NCI-H146 (cell line): ENCODE results near the gene GDF2.
A peak's percentile ranks its signal among the peaks of the same experiment; 100 is the strongest.

ENCODE experiments used
- DNase-seq: peaks from one replicate; lab custom pipeline; 2025; lab: John Stamatoyannopoulos, UW

The GDF2 gene

GRCh38 chr10:47294057-47294456, 28.2 kb upstream of the GDF2 start:
- no peak for DNase-seq

DNA sequence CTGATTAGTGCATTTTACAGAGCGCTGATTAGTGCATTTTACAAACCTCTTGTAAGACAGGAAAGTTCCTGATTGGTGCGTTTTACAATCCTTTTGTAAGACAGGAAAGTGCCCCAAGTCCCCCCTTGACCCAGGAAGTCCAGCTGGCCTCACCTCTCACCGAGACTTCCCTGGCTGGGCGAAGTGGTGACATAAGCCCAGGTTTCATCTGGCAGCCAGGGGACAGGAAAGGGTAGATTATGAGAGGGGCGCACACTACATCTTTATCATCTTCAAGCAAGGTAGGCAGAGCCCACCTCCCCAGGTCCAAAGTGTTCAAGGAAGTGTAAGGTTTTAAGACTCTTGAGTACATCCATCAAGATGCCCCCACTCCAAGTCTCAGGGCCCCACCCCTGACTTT, 27.8 kb upstream of the GDF2 start:
- no peak for DNase-seq

GRCh38 chr10:47295411-47295810, 26.8 kb upstream of the GDF2 start:
- no peak for DNase-seq

DNA sequence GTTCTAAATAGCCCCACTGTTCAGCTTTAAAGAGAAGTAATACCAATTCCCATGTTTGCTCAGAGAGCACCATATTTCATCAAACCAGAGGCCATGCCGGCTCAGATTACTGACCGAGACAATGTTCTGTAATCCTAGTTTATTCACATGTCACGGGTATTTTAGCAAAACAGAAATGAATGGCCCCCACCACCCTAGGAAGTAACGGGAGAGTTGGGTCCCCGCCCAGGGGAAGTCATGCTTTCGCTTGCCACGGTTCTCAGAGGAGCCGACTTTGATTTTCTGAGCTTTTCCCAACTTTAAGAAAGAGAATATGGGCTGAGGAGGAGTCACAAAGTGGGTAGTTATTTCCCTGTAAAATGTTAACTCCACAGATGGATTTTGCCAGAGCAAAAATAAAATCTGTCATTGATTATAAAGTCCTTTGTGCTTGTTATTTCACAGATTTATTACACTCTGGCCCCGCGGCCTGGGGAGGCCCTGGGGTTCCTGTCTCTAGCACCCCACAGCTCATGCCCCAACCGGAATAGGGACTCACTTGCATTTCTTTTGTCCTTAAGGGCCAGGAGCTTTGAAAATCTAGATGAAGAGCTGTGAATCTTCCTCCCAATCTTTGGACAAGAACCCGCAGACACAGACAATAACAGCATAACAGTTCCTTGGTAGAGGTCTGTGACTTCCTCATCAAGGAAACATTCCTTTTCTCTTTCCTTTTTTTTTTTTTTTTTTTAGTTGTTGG, 25.9 kb upstream of the GDF2 start:
- no peak for DNase-seq

DNA sequence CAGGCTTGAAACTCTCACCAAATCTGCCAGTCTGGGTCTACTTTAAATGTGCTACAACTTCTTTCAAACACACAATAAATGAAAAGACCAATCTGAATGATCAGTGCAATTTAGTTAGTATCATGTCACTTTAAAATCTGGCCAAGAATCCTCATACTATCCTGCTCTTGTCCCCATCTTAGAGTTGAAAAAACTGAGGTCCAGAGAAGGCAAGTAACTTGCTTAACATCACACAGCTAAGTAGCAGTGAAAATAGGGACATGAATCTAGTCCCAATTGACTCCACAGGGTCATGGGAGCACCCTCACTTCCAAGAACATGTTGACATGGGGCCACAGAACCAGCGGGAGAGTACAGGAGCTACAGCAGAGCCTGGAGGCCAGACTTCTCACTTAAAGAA, 25.3 kb upstream of the GDF2 start:
- DNase-seq: no peak

DNA sequence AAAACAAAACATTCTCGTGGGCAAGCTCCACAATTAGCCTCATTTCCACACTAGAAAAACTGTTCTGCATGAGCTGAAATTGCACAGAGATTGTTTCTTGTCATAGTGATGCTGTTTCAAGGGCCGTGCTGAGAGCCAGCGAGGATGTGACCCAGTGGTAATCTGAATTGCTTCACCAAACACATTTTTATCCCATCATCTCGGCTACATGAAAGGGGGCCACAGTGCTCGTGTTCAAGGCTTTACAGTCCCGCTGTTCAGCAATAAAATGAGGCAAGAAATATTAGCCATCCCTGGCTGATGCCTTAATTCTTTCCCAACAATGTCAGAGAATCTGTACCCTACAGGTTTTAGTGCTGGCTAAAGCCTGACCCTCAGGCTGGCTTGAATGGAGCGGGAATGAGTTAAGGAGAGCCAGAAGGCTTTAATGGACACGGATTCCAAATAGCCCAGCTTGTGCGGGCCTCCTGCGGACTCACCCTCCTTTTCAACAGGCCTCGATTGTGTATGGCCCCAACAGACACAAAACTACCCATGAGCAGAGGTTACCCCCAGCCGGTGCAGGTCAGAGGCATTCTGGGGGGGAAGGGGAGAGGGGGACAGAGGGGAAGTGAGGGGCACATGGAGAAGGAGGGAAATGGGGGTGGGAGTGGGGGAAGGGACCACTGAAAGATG, 24.3 kb upstream of the GDF2 start:
- DNase-seq: no peak

GRCh38 chr10:47298715-47299114, 23.5 kb upstream of the GDF2 start:
- no peak for DNase-seq

DNA sequence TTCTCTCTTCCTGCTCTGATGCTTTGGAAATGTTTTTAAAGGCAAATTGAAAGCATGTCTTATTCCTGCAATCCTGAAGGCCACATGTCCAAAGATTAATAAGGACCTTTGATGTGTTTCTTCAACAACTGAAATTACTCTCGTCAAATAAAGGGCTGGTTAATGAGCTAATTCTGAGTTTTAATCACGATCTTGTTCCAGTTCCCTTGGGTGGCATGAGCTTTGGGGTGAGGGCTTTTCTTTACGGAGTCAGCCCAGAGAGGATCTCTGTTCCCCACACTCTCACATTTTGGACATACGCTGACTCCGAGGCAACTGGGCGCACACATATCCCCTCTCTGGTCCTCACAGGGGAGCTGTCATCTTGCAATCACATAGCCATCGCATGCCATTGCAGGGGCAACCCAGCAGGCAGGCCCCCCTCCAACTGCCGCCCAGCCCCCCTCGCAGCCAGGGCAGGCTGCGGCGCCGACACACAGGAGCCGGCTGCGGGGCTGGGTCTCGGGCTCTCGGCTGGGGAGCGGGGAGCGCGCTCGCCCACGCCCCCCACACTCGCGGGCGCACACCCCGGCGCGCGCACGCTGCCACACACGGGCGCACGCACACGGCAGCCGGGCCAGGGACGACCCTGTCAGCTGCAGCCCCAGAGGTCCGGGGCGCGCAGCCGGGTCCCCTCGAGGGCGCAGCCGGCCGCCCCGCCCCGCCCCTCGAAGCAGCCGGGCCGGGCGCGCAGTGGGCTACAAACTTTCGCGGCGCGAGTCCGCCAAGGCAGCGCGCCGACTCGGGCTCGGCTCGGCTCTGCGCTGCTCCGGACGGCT, 22.4 kb upstream of the GDF2 start, which contains the start of gene GDF10:
Gene GDF10, plus strand, starts transcription at position 587 of the 818 bp plus-strand sequence. CDS start 455 bp downstream, outside the sequence.
- no peak for DNase-seq

DNA sequence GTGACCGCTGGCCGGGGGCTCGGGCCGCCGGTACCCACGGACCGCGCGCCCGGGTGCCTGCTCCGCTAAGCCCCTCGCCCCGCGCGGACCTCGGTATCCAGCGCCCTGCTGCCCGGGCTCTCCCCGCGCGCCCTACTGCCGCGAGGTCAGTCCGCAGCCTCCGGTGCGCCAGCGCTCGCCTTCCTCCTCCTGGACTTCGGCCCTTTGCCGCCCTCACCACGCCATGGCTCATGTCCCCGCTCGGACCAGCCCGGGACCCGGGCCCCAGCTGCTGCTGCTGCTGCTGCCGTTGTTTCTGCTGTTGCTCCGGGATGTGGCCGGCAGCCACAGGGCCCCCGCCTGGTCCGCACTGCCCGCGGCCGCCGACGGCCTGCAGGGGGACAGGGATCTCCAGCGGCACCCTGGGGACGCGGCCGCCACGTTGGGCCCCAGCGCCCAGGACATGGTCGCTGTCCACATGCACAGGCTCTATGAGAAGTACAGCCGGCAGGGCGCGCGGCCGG, 21.8 kb upstream of the GDF2 start:
- DNase-seq: no peak

GRCh38 chr10:47301833-47302232, 20.4 kb upstream of the GDF2 start:
- DNase-seq: no peak

GRCh38 chr10:47303105-47303504, 19.1 kb upstream of the GDF2 start:
- DNase-seq: no peak

GRCh38 chr10:47303866-47304265, 18.4 kb upstream of the GDF2 start:
- DNase-seq: no peak

DNA sequence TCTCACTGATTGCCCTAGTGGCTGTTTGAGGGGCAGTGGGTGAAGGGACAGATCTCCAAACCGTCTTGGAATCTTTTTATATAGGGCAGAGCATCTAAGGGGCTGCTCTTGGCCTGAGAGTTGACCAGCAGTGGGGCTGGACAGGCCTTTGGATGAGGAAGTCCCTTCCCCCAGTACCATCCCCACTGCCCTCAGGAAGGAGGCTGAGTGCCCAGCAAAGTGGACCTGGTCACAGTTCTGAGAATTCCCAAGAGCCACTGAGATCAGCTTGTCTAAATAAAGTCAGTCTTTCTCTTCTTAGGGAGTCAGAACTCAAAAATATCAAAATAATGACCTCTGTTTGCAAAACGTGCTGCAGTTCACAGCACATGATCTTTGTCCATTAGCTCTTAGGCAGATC, 16.7 kb upstream of the GDF2 start:
- no peak for DNase-seq

DNA sequence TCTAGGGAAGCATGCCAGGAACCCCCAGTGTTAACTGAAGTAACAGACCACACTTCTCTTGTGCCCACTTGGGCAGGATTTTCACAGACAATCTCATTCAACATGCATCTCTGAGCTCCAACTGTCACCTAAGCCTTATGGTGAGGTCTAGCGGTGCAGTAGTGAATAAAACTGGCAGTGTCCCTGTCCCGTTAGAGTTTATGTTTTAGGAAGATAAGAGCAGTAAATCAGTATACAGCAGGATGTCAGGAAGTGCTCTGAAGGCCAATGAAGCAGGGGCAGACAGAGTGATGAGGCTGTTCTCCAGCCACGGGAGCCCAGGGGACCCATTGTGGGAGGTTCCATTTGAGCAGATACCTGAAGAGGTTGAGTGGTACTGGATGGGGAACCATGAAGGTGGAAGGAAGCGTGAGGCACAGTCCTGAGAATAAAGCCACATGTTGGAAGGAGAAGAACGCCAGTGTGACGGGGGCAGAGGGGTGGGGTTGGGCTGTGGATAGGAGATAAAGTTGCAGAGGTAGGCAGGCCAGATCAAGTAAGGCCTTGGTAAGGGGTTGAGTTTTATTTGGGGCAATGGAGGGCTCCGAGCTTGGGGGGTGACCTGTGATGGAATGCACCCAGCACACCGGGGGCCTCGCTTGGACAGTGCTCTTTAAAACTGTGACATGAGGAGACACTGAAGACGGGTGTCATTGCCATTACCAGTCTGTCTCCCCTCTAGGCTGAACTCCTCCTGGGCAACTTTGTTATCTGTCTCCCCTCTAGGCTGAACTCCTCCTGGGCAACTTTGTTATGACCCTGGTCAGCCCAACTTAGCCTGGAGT, 15.7 kb upstream of the GDF2 start:
- DNase-seq: no peak

- no peak for DNase-seq
Measured at GRCh38 chr10:47307381-47307780, 14.9 kb upstream of the GDF2 start.

GRCh38 chr10:47308775-47309174, 13.5 kb upstream of the GDF2 start:
- DNase-seq: no peak

DNA sequence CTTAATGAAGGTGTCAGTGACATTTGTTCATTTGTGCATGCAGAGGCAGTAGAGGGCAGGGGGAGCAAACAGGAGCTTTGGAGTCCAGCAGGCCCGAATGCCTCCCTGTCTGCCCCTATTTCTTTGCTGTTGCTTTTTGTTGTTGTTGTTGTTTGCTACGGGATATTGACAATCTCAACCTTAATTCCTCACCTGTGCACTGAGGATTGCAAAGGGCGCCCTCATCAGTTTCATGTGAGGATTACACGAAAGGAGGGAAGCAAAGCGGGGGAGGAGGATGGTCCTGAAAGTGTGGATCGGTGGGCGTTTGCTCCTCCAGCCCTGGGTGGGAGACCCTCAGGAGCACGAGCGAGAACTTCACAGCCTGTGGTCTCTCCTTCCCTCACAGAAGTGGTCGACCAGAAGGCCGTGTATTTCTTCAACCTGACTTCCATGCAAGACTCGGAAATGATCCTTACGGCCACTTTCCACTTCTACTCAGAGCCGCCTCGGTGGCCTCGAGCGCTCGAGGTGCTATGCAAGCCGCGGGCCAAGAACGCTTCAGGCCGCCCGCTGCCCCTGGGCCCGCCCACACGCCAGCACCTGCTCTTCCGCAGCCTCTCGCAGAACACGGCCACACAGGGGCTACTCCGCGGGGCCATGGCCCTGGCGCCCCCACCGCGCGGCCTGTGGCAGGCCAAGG, 12.7 kb upstream of the GDF2 start:
- DNase-seq: no peak

GRCh38 chr10:47310090-47310505, 12.2 kb upstream of the GDF2 start:
- DNase-seq: no peak

DNA sequence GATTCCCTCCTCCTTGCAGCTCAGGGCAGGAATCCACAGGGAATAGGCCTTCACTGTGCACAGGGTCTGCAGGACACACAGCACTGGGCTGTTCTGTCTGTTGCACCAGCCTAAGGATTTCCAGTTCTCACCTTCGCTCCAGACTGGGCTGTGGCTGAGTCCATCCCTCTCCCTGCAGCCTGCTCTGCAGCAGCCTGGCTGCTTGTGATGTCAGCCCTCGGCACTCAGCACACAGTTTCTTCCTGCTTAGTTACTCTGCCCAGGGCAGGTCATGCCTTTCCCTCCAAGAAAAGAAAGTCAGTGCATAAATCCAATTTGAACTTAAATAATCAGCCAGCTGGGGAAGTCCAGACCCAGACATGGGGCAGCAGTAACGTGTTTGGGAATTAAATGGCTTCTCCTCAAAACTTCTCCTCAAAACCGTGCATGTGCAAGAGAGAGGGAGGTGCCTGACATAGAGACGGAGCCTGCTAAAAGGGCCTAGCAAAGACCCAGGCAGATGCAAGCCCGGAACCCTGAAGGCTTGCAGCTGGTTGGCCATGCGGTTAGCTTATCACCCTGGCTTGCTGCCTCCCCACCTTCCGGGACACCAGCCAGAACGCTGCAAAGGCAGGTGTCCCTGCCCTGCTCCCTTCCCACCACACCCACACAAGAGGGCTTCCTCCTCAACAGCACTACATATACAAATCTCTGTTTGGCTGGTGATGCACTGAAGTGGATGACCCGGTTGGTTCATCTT, 10.9 kb upstream of the GDF2 start:
- DNase-seq: no peak

DNA sequence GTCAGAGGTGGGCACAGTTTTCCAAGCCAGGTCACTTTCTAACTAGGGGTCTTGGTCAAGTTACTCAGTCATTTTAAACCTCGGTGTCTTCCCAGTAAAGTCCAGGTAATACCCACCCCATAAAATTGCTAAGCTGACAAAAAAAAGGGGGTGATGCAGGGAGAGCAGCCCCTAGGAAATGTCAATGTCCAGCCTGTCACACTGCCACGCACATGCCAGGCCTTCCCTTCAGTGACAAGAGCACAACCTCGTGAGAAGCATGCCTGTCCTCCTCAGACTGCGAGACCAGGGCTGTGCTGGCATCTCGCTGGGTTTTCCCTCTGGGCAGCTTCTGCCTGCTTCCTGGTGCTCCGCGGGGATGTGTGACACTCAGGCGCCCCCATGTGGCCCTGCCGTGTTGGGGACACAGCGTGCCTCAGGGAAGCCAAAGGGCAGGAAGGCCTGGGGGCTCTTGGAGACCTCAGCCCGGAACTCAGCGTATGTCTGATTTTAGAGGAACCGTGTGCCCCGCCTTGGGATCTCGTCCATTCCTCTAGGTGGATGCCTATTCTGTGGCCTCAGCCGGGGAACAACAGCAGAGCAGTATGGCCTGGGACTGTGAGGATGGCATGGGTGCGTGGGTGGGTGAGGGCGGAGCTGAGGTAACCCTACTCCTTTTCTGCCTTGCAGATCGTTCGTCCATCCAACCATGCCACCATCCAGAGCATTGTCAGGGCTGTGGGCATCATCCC, 10.2 kb upstream of the GDF2 start:
- peak; percentile 46 for DNase-seq
